Measurements from ENCODE around the gene ANK3.

GRCh38 chr10:60425392-60426110 is 35.9 kb upstream of the ANK3 start:
- TF ChIP-seq CTCF (conservative IDR thresholded peaks at IDR 0.05 in 1 of 2, IDR thresholded peaks at IDR 0.05 in 1 of 2; ENCODE audit: low read depth in 1 of 2, low read length in 2 of 2) = no peak
- TF ChIP-seq EZH2 (IDR thresholded peaks at IDR 0.05; ENCODE audit: low read length, missing control alignments) = no peak

Data from fibroblast of lung (primary cell).